DOHH2 (cell line): ENCODE measurements around the gene TBC1D10B.

Source experiments
- EZH2phosphoT487 ChIP-seq: fragments of 200-600 bp; sonication (generic); IDR thresholded peaks from 2 replicates; pipeline ENCODE4 v1.6.1; 2017; ENCODE audit warnings: borderline replicate concordance, mild to moderate bottlenecking, antibody characterized with exemption, low read length, moderate library complexity, mixed read lengths
- TF ChIP-seq, protein P1 (sequence below): fragments of 200-600 bp; sonication (generic); IDR thresholded peaks from one replicate; pipeline ENCODE4 v1.5.1; 2014; ENCODE audit warnings: antibody characterized with exemption, mild to moderate bottlenecking, low read depth, low read length; ENCODE audit not compliant: poor library complexity, severe bottlenecking

GRCh38 chr16:30355954-30356308 lies 14.4 kb downstream of the TBC1D10B start:
- TF ChIP-seq, protein P1, sequence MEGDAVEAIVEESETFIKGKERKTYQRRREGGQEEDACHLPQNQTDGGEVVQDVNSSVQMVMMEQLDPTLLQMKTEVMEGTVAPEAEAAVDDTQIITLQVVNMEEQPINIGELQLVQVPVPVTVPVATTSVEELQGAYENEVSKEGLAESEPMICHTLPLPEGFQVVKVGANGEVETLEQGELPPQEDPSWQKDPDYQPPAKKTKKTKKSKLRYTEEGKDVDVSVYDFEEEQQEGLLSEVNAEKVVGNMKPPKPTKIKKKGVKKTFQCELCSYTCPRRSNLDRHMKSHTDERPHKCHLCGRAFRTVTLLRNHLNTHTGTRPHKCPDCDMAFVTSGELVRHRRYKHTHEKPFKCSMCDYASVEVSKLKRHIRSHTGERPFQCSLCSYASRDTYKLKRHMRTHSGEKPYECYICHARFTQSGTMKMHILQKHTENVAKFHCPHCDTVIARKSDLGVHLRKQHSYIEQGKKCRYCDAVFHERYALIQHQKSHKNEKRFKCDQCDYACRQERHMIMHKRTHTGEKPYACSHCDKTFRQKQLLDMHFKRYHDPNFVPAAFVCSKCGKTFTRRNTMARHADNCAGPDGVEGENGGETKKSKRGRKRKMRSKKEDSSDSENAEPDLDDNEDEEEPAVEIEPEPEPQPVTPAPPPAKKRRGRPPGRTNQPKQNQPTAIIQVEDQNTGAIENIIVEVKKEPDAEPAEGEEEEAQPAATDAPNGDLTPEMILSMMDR = no peak
- no peak for TF ChIP-seq EZH2phosphoT487
